Panc1 (cell line): Measurements from ENCODE around the gene EMC8.
A peak's percentile ranks its signal among the peaks of the same experiment; 100 is the strongest.

Experiments used
- CTCF ChIP-seq: fragments of 450-650 bp; IDR thresholded peaks from 2 replicates; pipeline ENCODE4 v1.5.1; 2017; ENCODE audit warnings: mild to moderate bottlenecking
- POLR2AphosphoS5 ChIP-seq: IDR thresholded peaks from 2 replicates; pipeline ENCODE4 v1.6.1; 2012; ENCODE audit warnings: mild to moderate bottlenecking, low read depth, low read length, moderate library complexity
- REST ChIP-seq, 2 experiments: IDR thresholded peaks; 2 replicates each; pipeline ENCODE4 v1.6.1; 2011 to 2012; ENCODE audit warnings: low read depth in 2 of 2, control low read depth in 1 of 2, low read length in 1 of 2, mild to moderate bottlenecking in 1 of 2, moderate library complexity in 1 of 2; ENCODE audit not compliant: insufficient read depth in 1 of 2
- SIN3A ChIP-seq: IDR thresholded peaks from 2 replicates; pipeline ENCODE4 v1.6.1; 2012; ENCODE audit warnings: low read depth, mild to moderate bottlenecking, low read length, moderate library complexity, borderline replicate concordance; ENCODE audit not compliant: insufficient read depth
- TCF7L2 ChIP-seq: IDR thresholded peaks from 2 replicates; pipeline ENCODE4 v1.6.1; 2011; ENCODE audit warnings: mild to moderate bottlenecking, low read depth, low read length, inconsistent platforms

- peak; percentile 82 for TF ChIP-seq POLR2AphosphoS5
- TF ChIP-seq CTCF: no peak
- no peak for TF ChIP-seq TCF7L2
- no peak for TF ChIP-seq REST (IDR thresholded peaks at IDR 0.05; ENCODE audit: insufficient read depth in 1 of 2, low read depth in 2 of 2, low read length in 1 of 2)
- 0 out of 2 replicates have a peak, but pooled peaks have one; percentile 66 for TF ChIP-seq SIN3A
Observed at GRCh38 chr16:85799497-85800320, at the start of gene EMC8, which contains the start of gene COX4I1.
